ENCODE measurements around the gene TMEM176A.
"Not testable (repeated sequence)": the region's sequence is repeated elsewhere in the genome, so short reads cannot be mapped to it uniquely, and the experiment has no call there.

Gene TMEM176A

GRCh38 chr7:150800581-150801241 lies at the start of gene TMEM176A:
Gene TMEM176A (plus strand): TSS chr7:150800769. CDS start chr7:150801551, 782 bp downstream.
- no peak for DNase-seq

GRCh38 chr7:150751702-150752101 lies 48.9 kb upstream of the TMEM176A start:
- DNase-seq, result no peak

- DNase-seq, result no peak
These were observed 47.3 kb upstream of the TMEM176A start for GRCh38 chr7:150753239-150753638.

- no peak for DNase-seq
These were observed 46.6 kb upstream of the TMEM176A start for GRCh38 chr7:150753826-150754603.

GRCh38 chr7:150754951-150755350 lies 45.6 kb upstream of the TMEM176A start:
- no peak for DNase-seq

GRCh38 chr7:150755473-150756099 lies 45.0 kb upstream of the TMEM176A start:
- DNase-seq, result no peak

GRCh38 chr7:150756166-150756565 lies 44.4 kb upstream of the TMEM176A start:
- no peak for DNase-seq

GRCh38 chr7:150756858-150757257 lies 43.7 kb upstream of the TMEM176A start:
- no peak for DNase-seq

- DNase-seq, result no peak
These were observed 41.1 kb upstream of the TMEM176A start for GRCh38 chr7:150759479-150759878.

- no peak for DNase-seq
These were observed 34.2 kb upstream of the TMEM176A start for GRCh38 chr7:150766334-150766709.

GRCh38 chr7:150769768-150770167 lies 30.8 kb upstream of the TMEM176A start:
- no peak for DNase-seq

GRCh38 chr7:150774131-150774530 lies 26.4 kb upstream of the TMEM176A start:
- DNase-seq, result not testable (repeated sequence)

- no peak for DNase-seq
These were observed 22.4 kb upstream of the TMEM176A start for GRCh38 chr7:150778014-150778737.

GRCh38 chr7:150778738-150779301 lies 21.7 kb upstream of the TMEM176A start:
- peak; percentile 87 for DNase-seq

- DNase-seq, result no peak
These were observed 20.3 kb upstream of the TMEM176A start for GRCh38 chr7:150780292-150780691.

GRCh38 chr7:150781103-150781502 lies 19.5 kb upstream of the TMEM176A start:
- DNase-seq, result no peak

- no peak for DNase-seq
These were observed 18.6 kb upstream of the TMEM176A start for GRCh38 chr7:150781961-150782360.

GRCh38 chr7:150784120-150784736 lies 16.3 kb upstream of the TMEM176A start:
- no peak for DNase-seq

GRCh38 chr7:150784954-150785353 lies 15.6 kb upstream of the TMEM176A start:
- DNase-seq, result no peak

GRCh38 chr7:150787321-150788281 lies 13.0 kb upstream of the TMEM176A start:
- no peak for DNase-seq
